A549 (cell line): ENCODE data around the gene IFI30.

Experiments used
- CHD4 ChIP-seq: fragments of 200-600 bp; sonication (generic); IDR thresholded peaks from 2 replicates; pipeline ENCODE4 v1.6.1; 2016; ENCODE audit warnings: antibody characterized with exemption, mild to moderate bottlenecking, borderline replicate concordance
- CTCF ChIP-seq: fragments of >200 bp; sonication (Bioruptor Twin); formaldehyde crosslinking; IDR thresholded peaks from 3 replicates; pipeline ENCODE4 v1.5.1; 2016
- EP300 ChIP-seq, 2 experiments: fragments of >200 bp; sonication (Bioruptor Twin); formaldehyde crosslinking; IDR thresholded peaks; 2 replicates in 1 of 2; 3 replicates in 1 of 2; pipeline ENCODE4 v1.6.1; 2016 to 2017
- KDM5A ChIP-seq: fragments of 200-600 bp; sonication (generic); IDR thresholded peaks from 2 replicates; pipeline ENCODE4 v1.6.1; 2016; ENCODE audit warnings: antibody characterized with exemption, mild to moderate bottlenecking
- POLR2A ChIP-seq: IDR thresholded peaks from 2 replicates; pipeline ENCODE4 v1.6.1; 2012; ENCODE audit warnings: mild to moderate bottlenecking, low read length
- REST ChIP-seq: fragments of 200-600 bp; sonication (generic); IDR thresholded peaks from 2 replicates; pipeline ENCODE4 v1.6.1; 2016; ENCODE audit warnings: antibody characterized with exemption, mild to moderate bottlenecking, moderate library complexity
- TF ChIP-seq, protein P1 (sequence below): fragments of 450-650 bp; IDR thresholded peaks from 2 replicates; pipeline ENCODE4 v1.6.1; 2014; ENCODE audit warnings: antibody characterized with exemption

DNA sequence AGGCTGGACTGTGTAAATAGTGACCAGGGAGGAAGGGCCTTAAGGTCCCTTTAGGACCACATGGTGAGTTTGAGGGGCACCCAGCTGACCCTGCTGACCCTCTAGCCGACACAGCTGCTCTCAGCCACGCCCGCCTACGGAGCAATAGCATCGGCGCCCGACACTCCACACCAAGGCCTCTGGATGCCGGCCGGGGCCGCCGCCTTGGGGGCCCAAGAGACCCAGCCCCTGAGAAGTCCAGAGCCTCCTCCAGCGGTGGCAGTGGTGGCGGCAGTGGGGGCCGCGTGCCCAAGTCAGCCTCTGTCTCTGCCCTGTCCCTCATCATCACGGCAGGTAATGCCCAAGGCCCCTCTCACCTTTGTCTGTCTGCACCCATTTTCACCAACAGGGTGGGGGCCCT is 29.3 kb upstream of the IFI30 start:
- TF ChIP-seq CHD4: no peak
- TF ChIP-seq REST: no peak
- no peak for TF ChIP-seq CTCF
- TF ChIP-seq POLR2A: no peak
- no peak for TF ChIP-seq EP300 (IDR thresholded peaks at IDR 0.05)
- TF ChIP-seq, protein P1, sequence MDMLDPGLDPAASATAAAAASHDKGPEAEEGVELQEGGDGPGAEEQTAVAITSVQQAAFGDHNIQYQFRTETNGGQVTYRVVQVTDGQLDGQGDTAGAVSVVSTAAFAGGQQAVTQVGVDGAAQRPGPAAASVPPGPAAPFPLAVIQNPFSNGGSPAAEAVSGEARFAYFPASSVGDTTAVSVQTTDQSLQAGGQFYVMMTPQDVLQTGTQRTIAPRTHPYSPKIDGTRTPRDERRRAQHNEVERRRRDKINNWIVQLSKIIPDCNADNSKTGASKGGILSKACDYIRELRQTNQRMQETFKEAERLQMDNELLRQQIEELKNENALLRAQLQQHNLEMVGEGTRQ: no peak
- no peak for TF ChIP-seq KDM5A
